ENCODE data around the gene TBL1X. TPM values are rescaled to one million over a fixed set of nuclear protein-coding genes. Genes with fewer than 3 reads are reported as not detected.

TBL1X gene
- total and polyA plus RNA-seq, 2 of the 13 experiments (the other 11 are each of a cell fraction or from before 2014, with no cell fraction given) = 17.6 to 19.9 TPM

DNA sequence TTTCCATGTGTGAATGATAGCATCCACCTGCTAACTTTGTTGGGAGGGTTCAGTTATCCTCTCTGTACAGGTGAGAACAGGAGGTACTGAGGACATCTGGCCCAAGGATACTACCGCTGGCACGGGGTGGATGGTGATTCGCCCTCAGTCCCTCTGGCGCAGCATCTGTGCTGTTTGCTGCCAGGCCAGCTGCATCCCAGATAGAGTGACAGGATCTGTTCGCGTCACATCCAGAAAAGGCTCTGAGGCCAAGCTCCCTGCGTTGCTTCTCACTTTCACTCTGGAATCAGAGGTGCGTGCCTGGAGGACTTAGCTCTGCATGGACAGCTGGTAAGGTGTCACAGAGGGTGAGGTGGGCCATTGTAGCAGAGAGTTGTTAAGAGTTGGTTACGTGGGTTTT lies 95.4 kb downstream of the TBL1X start (continued):
- no peak for TF ChIP-seq ZNF777 (CRISPR knock-in tag; IDR thresholded peaks at IDR 0.05)

DNA sequence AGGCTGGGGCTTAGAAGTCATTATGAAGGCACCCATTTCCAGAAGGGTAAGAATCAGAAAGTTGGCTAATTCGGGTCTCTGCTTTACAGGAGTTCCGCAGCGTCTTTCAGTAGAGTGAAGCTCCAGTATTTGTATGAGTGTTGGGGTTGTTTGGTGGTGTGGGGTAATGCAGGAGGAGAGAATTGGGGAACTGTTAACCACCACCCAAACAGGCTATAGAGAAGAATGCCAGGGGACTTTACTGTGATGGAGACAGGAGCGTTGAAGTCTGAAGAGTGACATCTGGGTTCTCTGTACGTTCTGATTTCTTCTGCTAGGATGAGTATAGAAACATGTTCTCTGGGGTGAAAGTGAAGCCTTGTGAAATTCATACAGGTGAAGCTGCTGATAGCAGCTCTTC lies 96.3 kb downstream of the TBL1X start:
- H3K36me3 ChIP-seq (replicated peaks in 1 of 2; ENCODE audit: control insufficient read depth in 1 of 2, insufficient read depth in 2 of 2, low read length in 2 of 2) = peaks cover 0 to 1% of the 10 kb centered on the region in 2 experiments; a peak in 1 of 5 replicates
- H3K4me2 ChIP-seq (ENCODE audit: low read depth, low read length) = no peak overlapping the region
- no peaks in the 10 kb centered on the region for H3K27me3 ChIP-seq (ENCODE audit: control insufficient read depth in 1 of 2, insufficient read depth in 2 of 2, low read length in 2 of 2)
- no peak overlapping the region for H2AFZ ChIP-seq (ENCODE audit: low read length)
- no peak overlapping the region for H3K9ac ChIP-seq (ENCODE audit: insufficient read depth, low read depth, low read length)
- H3K4me1 ChIP-seq (ENCODE audit: insufficient read depth, low read length) = peaks cover 46% of the 10 kb centered on the region
- H3K27ac ChIP-seq (ENCODE audit: extremely low read length, insufficient read depth, low read length) = no peak overlapping the region
- no peak for DNase-seq (ENCODE audit: low spot score)
- no peak for FAIRE-seq
- H4K20me1 ChIP-seq (ENCODE audit: insufficient read depth, low read length) = 0 out of 2 replicates have a peak, but pooled peaks cover 13% of the 10 kb centered on the region
- no peaks in the 10 kb centered on the region for H3K9me3 ChIP-seq (ENCODE audit: low read length)
- CTCF ChIA-PET (ENCODE audit: low intra/inter-chr PET ratio, low total read pairs) = no interaction called here
- in situ Hi-C loops (cut with HindIII; ENCODE audit: extremely low pct_ligation_motif_present, low pct_unique_long_range_greater_than_20kb) (no loop called here), intact Hi-C loops (cut with micrococcal nuclease; ENCODE audit: unreplicated experiment) (loop anchor here (10.0 kb wide), 1 partner anchor 96 kb away; the partner anchor contains the start of gene TBL1X)
- WGBS (ENCODE audit: low lambda C conversion rate) = 98% methylated on average over 5 of the region's 5 CpGs
- no peak overlapping the region for H3K4me3 ChIP-seq (replicated peaks in 1 of 3; ENCODE audit: insufficient read depth in 1 of 3, low read depth in 2 of 3, low read length in 3 of 3)
- H3K79me2 ChIP-seq (ENCODE audit: insufficient read depth, low read length) = peaks cover 33% of the 10 kb centered on the region
- TF ChIP-seq ZNF83 (CRISPR knock-in tag; IDR thresholded peaks at IDR 0.05; ENCODE audit: borderline replicate concordance) = no peak
- no peak for ATAC-seq
- POLR2A ChIA-PET = no interaction called here
- no TSS peak for BruUV-seq (replicated peaks)

DNA sequence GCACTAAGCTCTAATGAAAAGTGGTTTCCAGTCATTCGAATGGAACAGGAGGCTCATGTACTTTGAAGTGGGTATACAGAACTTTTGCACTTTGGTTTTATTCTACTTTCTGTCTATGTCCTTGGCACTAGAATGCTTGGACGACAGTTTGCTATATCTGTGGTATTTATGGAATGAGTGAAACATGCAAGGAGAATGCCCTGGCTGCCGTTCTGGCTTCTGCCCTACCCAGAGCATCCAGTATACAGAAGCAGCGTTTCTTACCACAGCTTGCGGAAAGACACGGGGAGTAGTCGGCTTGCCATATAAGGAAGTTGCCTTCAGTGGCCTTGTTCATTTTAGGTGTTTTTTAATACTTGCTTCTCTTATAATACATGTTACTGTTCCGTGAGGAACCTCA lies 98.0 kb downstream of the TBL1X start:
- 63% methylated on average over 8 of the region's 8 CpGs for WGBS (ENCODE audit: low lambda C conversion rate)
- Histone ChIP-seq H2AFZ (ENCODE audit: low read length) (no peak overlapping the region), H3K36me3 (replicated peaks in 1 of 2; ENCODE audit: control insufficient read depth in 1 of 2, insufficient read depth in 2 of 2, low read length in 2 of 2) (peaks cover 0 to 1% of the 10 kb centered on the region in 2 experiments; a peak in 1 of 5 replicates), H3K4me3 (replicated peaks in 1 of 3; ENCODE audit: insufficient read depth in 1 of 3, low read depth in 2 of 3, low read length in 3 of 3) (no peak overlapping the region), H4K20me1 (ENCODE audit: insufficient read depth, low read length) (0 out of 2 replicates have a peak, but pooled peaks cover 8% of the 10 kb centered on the region), H3K9me3 (ENCODE audit: low read length) (no peaks in the 10 kb centered on the region), H3K4me2 (ENCODE audit: low read depth, low read length) (no peak overlapping the region), H3K27me3 (ENCODE audit: control insufficient read depth in 1 of 2, insufficient read depth in 2 of 2, low read length in 2 of 2) (no peaks in the 10 kb centered on the region), H3K9ac (ENCODE audit: insufficient read depth, low read depth, low read length) (no peak overlapping the region), H3K4me1 (ENCODE audit: insufficient read depth, low read length) (peaks cover 41% of the 10 kb centered on the region), H3K27ac (ENCODE audit: extremely low read length, insufficient read depth, low read length) (peak overlapping the region; percentile 7), H3K79me2 (ENCODE audit: insufficient read depth, low read length) (peaks cover 37% of the 10 kb centered on the region)
- peak; percentile 33; the same call in 1 of the 3 replicates for ATAC-seq
- intact Hi-C loops (cut with micrococcal nuclease; ENCODE audit: unreplicated experiment) = loop anchor here (10.0 kb wide), 1 partner anchor 98 kb away; the partner anchor contains the start of gene TBL1X
- ChIA-PET POLR2A (no interaction called here), CTCF (ENCODE audit: low intra/inter-chr PET ratio, low total read pairs) (no interaction called here)
- BruUV-seq (replicated peaks) = no TSS peak
- FAIRE-seq = no peak
- in situ Hi-C loops (cut with HindIII; ENCODE audit: extremely low pct_ligation_motif_present, low pct_unique_long_range_greater_than_20kb) = no loop called here
- DNase-seq (ENCODE audit: low spot score) = peak; percentile 63
- TF ChIP-seq FOSL2 (CRISPR knock-in tag; IDR thresholded peaks at IDR 0.05) (0 out of 2 replicates have a peak, but pooled peaks have one; percentile 5), SRY (CRISPR knock-in tag; IDR thresholded peaks at IDR 0.05) (no peak), TEAD3 (CRISPR knock-in tag; optimal IDR thresholded peaks at IDR 0.05; ENCODE audit: borderline replicate concordance) (peak; percentile 57)
